HG03457 (cell line): ENCODE measurements around the gene SCRT2.

Source experiments
- ATAC-seq: cut with Tn5 transposase; IDR thresholded peaks from one replicate; pipeline ENCODE4 v1.9.1; 2021; ENCODE audit warnings: moderate number of reproducible peaks; ENCODE audit not compliant: unreplicated experiment

SCRT2 gene

GRCh38 chr20:635028-635892 is 40.3 kb downstream of the SCRT2 start:
- ATAC-seq = no peak

GRCh38 chr20:634148-634925 is 41.3 kb downstream of the SCRT2 start:
- no peak for ATAC-seq

- no peak for ATAC-seq
Observed at GRCh38 chr20:631101-631500, 44.5 kb downstream of the SCRT2 start.

- ATAC-seq = no peak
Observed at GRCh38 chr20:626579-626978, 49.0 kb downstream of the SCRT2 start.

GRCh38 chr20:625360-625932 is 50.2 kb downstream of the SCRT2 start:
- ATAC-seq = no peak

GRCh38 chr20:623704-624103 is 51.9 kb downstream of the SCRT2 start:
- ATAC-seq = no peak

GRCh38 chr20:623021-623420 is 52.6 kb downstream of the SCRT2 start:
- ATAC-seq = no peak

- ATAC-seq = no peak
Observed at GRCh38 chr20:622161-622560, 53.4 kb downstream of the SCRT2 start.

- ATAC-seq = no peak
Observed at GRCh38 chr20:621125-621756, 54.4 kb downstream of the SCRT2 start.

- ATAC-seq = no peak
Observed at GRCh38 chr20:620246-620645, 55.4 kb downstream of the SCRT2 start.

- no peak for ATAC-seq
Observed at GRCh38 chr20:618980-619379, 56.6 kb downstream of the SCRT2 start.

GRCh38 chr20:617934-618690 is 57.5 kb downstream of the SCRT2 start:
- no peak for ATAC-seq

GRCh38 chr20:615514-615913 is 60.1 kb downstream of the SCRT2 start:
- no peak for ATAC-seq

GRCh38 chr20:611843-612185 is 63.8 kb downstream of the SCRT2 start:
- ATAC-seq = no peak
